Neutrophil (primary cell): ENCODE results near the gene IGSF8.

Experiments used
- H3K27ac ChIP-seq: fragments of 200-600 bp; sonication (generic); 2 replicates; pipeline ENCODE4 v1.5.1; 2016; ENCODE audit warnings: mild to moderate bottlenecking, moderate library complexity
- H3K27me3 ChIP-seq: fragments of 200-600 bp; sonication (generic); 2 replicates; pipeline ENCODE4 v1.6.0; 2016; ENCODE audit warnings: mild to moderate bottlenecking
- H3K36me3 ChIP-seq: fragments of 200-600 bp; sonication (generic); 2 replicates; pipeline ENCODE4 v1.5.1; 2017
- H3K4me1 ChIP-seq, 2 experiments: fragments of 200-600 bp in 1 of 2; sonication (generic) in 1 of 2; 1 replicate in 1 of 2; 2 replicates in 1 of 2; pipeline versions ENCODE4 v1.5.1 to v1.6.1; 2013 to 2016; ENCODE audit warnings: low read depth in 1 of 2, low read length in 1 of 2, mild to moderate bottlenecking in 1 of 2, moderate library complexity in 1 of 2; ENCODE audit not compliant: control insufficient read depth in 1 of 2, insufficient read depth in 1 of 2
- H3K4me3 ChIP-seq, 2 experiments: fragments of 200-600 bp in 1 of 2; sonication (generic) in 1 of 2; 1 replicate in 1 of 2; 2 replicates in 1 of 2; pipeline ENCODE4 v1.5.1; 2013 to 2016; ENCODE audit warnings: low read depth in 1 of 2, low read length in 1 of 2, mild to moderate bottlenecking in 1 of 2, moderate library complexity in 1 of 2
- H3K9me3 ChIP-seq: fragments of 200-600 bp; sonication (generic); 2 replicates; pipeline ENCODE4 v1.5.1; 2016
- CTCF ChIP-seq: fragments of 200-600 bp; sonication (generic); IDR thresholded peaks from 2 replicates; pipeline ENCODE4 v1.5.1; 2016; ENCODE audit warnings: antibody characterized with exemption

The IGSF8 gene

GRCh38 chr1:160074865-160075264 lies 23.6 kb downstream of the IGSF8 start:
- Histone ChIP-seq H3K36me3 (no peaks in the 10 kb centered on the region), H3K9me3 (no peaks in the 10 kb centered on the region), H3K4me3 (no peak overlapping the region), H3K27ac (no peak overlapping the region), H3K27me3 (peaks cover 54% of the 10 kb centered on the region), H3K4me1 (peaks cover 0 to 8% of the 10 kb centered on the region in 2 experiments)
- no peak for TF ChIP-seq CTCF

- Histone ChIP-seq H3K27me3 (peaks cover 72% of the 10 kb centered on the region), H3K4me1 (peaks cover 0 to 9% of the 10 kb centered on the region in 2 experiments), H3K4me3 (no peak overlapping the region), H3K36me3 (no peaks in the 10 kb centered on the region), H3K9me3 (no peaks in the 10 kb centered on the region), H3K27ac (no peak overlapping the region)
- no peak for TF ChIP-seq CTCF
These were observed 27.1 kb downstream of the IGSF8 start for GRCh38 chr1:160071289-160071688.

- Histone ChIP-seq H3K36me3 (no peaks in the 10 kb centered on the region), H3K9me3 (no peaks in the 10 kb centered on the region), H3K4me3 (no peak overlapping the region), H3K27me3 (peaks cover 80% of the 10 kb centered on the region), H3K27ac (no peak overlapping the region), H3K4me1 (peaks cover 0 to 9% of the 10 kb centered on the region in 2 experiments)
- TF ChIP-seq CTCF: no peak
These were observed 27.9 kb downstream of the IGSF8 start for GRCh38 chr1:160070243-160071163.

GRCh38 chr1:160069460-160070231 lies 28.8 kb downstream of the IGSF8 start, which contains the start of gene KCNJ10:
KCNJ10 (minus strand) TSS chr1:160070160; CDS start chr1:160042532, 27,628 bp downstream.
- no peaks in the 10 kb centered on the region for H3K36me3 ChIP-seq
- no peak within 1 kb of the TSS for H3K27ac ChIP-seq
- H3K27me3 ChIP-seq: peaks cover 83% of the 10 kb centered on the region
- TF ChIP-seq CTCF: no peak
- no peaks in the 10 kb centered on the region for H3K9me3 ChIP-seq
- H3K4me1 ChIP-seq: peaks cover 0 to 9% of the 10 kb centered on the region in 2 experiments
- no peak within 1 kb of the TSS for H3K4me3 ChIP-seq

GRCh38 chr1:160068225-160068624 lies 30.2 kb downstream of the IGSF8 start:
- peaks cover 79% of the 10 kb centered on the region for H3K27me3 ChIP-seq
- no peaks in the 10 kb centered on the region for H3K9me3 ChIP-seq
- peaks cover 0 to 9% of the 10 kb centered on the region in 2 experiments for H3K4me1 ChIP-seq
- no peak overlapping the region for H3K27ac ChIP-seq
- no peak overlapping the region for H3K4me3 ChIP-seq
- TF ChIP-seq CTCF: no peak
- H3K36me3 ChIP-seq: no peaks in the 10 kb centered on the region
